GM20431 (cell line): ENCODE results near the gene ZNF770.

Experiments
- in situ Hi-C: fragments of 300-500 bp; cut with MseI, MboI; formaldehyde crosslinking; loops from one replicate; pipeline ENCODE4 v1.15.0; 2020; ENCODE audit warnings: low sequenced_read_pairs; ENCODE audit not compliant: unreplicated experiment

The ZNF770 gene, protein sequence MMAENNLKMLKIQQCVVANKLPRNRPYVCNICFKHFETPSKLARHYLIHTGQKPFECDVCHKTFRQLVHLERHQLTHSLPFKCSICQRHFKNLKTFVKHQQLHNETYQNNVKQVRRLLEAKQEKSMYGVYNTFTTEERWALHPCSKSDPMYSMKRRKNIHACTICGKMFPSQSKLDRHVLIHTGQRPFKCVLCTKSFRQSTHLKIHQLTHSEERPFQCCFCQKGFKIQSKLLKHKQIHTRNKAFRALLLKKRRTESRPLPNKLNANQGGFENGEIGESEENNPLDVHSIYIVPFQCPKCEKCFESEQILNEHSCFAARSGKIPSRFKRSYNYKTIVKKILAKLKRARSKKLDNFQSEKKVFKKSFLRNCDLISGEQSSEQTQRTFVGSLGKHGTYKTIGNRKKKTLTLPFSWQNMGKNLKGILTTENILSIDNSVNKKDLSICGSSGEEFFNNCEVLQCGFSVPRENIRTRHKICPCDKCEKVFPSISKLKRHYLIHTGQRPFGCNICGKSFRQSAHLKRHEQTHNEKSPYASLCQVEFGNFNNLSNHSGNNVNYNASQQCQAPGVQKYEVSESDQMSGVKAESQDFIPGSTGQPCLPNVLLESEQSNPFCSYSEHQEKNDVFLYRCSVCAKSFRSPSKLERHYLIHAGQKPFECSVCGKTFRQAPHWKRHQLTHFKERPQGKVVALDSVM

DNA sequence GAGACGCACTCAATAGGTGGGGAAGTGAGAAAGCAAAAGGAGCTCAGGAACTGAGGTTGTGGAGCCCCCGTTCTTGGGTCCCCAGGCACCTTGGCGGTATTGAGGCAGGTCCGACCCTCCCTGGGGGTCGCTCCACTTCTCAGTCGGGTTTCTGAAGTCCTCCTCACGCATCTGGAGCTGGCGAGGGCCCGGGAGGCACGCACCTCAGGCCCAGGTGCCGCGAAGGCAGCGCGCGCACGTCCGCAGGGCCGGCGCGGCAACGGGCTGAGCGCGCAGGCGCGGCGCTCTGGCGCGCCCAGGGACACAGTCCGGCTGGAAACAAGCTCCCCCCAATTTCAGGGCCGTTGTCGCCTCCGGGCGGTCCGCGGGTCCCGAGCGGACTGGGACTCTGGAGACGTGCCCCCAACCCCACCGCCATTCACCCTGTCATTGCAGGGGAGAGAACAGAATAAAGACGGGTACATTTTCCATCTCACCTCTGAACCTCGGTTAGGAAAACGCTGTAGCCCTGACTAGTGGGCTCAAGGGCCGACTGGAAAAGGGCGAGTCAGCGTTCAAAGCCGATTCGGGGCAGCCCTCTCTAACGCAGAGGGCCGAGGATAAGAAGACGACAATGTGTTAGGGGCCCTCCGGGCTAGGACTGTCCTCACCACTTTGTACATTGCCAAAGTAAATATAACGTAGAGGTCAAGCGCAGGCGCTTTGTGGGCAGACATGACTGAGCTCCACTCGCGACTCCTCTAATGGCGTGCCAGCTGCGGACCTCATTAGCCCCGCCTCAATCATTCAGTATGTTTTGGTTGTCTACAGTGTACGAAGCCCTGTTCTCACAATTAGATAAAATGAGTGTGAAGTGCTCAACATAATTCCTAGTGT, at the start of gene ZNF770:
ZNF770 (minus strand) TSS at position 261 of the 876 bp plus-strand sequence. CDS start 4,853 bp downstream, outside the sequence.
- in situ Hi-C loops = no loop called here

DNA sequence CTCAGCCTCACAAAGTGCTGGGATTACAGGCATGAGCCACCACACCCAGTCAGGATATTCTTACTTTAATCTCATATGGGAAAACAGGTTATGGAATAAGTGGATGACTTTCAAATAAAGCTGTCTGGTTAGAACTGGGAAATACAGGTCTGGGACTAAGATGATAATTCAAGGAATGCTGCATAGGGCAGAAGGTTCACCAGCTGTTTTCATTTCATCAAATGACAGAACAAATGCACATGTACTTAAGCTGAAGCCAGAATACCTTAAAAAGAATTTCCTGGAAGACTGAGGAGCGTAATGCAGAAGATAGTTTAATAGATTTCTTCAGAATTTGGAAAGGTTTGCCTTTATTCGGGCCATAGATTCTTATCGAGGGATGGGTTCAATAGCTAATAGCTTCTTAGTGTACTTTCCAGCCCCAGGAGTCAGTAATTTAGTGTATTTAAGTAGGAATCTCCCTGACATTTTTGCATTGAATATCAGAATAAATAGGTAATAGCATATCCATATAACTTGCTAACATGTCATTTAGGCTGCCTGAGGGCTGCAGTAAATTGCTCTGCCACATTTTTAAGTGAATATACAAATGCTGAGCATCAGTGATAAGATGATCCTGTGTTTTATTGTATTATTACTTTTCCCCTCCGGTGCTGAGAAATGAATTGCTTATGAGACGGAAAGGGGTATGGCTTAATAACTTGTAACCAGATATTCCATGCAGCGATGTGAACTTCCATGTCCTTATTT, 40.3 kb upstream of the ZNF770 start:
- in situ Hi-C loops = no loop called here

DNA sequence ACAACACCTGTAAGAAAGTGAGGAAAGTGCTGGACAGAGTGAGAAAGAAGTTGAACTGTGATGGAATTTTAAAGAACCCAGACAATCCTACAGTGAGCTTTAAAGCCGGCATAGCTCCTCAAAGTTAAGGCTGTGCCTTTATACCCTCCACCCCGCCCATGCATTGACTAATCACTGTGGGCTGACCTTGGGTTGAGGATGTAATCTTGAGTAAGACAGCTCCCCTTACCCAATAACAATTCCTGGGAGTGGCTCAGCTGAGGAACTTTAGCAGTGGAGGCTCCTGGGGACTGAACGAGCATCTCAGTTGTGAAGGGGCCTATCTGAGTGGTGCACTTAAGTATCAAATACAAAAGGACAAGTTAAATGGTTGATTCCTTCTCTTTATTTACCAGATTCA, 35.7 kb upstream of the ZNF770 start:
- in situ Hi-C loops = no loop called here

DNA sequence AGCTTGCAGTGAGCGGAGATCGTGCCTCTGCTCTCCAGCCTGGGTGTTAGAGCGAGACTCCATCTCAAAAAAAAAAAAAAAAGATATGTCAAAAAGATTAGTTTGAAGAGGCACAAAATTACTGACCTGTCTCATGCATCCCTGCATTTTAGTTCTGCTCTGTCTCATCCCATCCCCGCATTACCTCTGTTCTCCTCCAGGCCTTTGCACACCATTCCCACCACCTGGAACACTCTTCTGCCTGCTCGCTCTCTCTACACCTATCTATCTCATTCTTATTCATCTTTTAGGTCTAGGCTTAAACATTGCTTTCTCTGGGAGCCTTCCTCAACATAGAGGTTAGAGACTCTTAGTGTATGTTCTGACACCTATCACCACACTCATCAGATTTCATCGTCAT, 32.9 kb upstream of the ZNF770 start:
- in situ Hi-C loops = no loop called here

DNA sequence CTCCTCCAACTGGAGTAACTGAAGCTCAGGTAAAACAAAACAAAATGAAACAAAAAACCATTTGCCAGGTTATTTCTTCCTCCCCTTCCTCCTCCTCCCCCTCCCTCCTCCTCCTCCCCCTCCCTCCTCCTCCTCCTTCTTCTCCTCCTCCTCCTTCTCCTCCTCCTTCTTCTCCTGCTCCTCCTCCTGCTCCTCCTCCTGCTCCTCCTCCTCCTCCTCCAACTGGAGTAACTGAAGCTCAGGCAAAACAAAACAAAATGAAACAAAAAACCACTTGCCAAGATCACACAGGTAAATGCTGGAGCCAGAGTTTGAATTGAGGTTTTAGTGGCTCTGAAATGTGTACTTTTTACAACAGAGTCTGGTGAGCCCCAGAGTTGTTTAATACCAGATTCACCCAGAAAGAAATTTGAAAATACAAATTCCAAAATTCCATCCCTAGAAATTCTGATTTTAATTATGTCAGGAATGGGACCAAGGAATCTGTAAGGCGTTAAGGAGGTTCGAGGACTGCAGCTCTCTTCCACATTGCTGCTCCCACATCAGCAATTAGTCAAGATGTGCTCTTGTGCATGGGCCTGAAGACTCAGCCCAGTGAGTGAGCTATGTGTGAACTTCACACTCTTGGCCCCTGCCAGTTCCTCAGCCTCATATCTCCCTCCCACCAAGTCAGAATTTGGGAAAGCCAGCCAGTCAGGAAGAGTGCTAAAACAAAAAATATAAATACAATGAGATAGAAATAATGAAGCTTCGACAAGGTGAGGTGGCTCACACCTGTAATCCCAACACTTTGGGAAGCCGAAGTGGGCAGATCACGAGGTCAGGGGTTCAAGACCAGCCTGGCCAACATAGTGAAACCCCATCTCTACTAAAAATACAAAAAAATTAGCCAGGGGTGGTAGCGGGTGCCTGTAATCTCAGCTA, 31.6 kb upstream of the ZNF770 start:
- in situ Hi-C loops = no loop called here

DNA sequence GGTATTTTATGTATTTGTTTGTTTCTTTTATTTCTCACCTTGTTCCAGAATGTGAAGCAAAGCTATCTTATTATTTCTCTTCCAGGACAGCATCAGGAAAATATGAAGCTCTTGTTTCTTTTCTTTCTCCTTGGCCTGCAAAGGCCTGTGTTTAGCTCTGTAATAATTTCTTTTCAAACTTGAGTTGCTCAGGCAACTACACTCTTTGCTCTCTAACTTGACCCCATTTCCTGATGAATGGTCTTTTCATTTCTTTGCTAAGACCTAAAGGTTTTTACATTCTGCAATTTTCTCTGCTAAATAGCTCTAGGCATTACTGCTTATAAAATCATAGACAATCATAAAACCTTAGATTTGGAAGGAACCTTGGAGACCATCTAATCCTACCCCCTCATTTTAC, 26.2 kb upstream of the ZNF770 start:
- in situ Hi-C loops = no loop called here

DNA sequence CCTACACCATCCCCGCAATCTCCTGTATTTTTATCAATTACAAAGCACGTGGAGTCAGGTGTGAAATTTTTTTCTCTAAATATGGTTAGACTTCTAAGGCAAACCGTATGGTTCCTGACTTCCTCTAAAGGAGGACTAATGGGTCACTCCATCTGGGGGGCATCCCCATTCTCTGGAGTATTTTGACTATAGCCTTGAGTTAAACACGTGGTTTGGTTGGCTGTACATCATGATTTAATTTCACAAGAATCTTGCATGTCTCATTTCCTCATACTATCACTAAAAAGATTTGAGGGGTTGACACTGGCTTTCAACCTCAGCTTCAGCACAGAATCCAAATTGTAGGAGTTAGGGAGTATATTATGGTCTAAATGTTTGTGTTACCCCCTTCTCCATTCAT, 25.3 kb upstream of the ZNF770 start:
- in situ Hi-C loops = no loop called here

DNA sequence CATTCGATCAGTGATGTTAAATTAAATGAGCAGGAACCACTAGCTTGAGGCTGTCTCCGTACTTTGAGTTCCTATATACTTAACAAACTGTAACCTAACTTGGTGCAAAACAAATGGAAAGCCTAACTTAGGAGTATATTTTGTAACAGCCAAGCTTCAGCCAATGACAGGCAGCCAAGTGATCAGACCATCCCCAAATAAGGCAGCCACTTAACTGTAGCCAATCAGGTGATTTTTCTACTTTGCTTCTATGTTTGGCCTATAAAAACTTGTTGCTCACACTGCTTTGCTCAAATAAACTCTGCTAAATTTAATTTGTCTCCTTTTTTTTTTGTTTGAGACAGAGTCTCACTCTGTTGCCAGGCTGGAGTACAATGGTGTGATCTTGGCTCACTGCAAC, 19.3 kb upstream of the ZNF770 start:
- in situ Hi-C loops = no loop called here

DNA sequence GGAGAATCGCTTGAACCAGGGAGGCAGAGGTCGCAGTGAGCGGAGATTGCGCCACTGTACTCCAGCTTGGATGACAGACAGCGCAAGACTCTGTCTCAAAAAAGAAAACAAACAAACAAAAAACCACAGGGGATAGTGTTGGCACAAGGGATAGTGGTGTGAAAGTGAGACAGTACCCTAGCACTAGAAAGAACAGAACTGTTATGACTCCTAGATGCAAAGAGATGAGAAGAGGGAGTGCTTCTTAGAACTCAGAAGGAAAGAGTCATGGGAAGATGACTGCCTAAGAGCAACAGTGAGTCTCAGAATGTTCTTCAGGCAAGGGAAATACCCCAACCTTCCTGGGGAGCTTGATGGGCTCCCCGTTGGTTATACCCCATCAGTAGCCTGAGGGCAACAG, 17.8 kb upstream of the ZNF770 start:
- in situ Hi-C loops = no loop called here

DNA sequence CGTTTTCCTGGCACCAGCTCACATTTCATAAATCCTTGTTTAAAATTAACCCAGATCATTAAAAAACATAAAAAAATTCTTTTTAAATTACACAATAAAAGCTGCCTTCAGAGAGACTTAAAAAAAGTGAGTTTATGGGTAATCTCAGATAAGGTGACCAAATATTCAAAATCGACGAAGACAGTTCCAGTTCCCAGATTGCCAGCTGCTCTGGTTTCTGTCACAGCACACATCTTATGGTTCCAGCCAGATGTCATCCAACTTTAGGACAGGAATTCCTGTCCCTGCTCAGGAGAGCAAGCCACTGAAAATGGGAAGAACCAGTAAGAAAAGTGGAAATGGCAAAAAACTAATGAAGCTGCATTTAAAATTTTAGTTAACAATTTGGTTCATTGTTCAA, 15.8 kb upstream of the ZNF770 start:
- in situ Hi-C loops = no loop called here

DNA sequence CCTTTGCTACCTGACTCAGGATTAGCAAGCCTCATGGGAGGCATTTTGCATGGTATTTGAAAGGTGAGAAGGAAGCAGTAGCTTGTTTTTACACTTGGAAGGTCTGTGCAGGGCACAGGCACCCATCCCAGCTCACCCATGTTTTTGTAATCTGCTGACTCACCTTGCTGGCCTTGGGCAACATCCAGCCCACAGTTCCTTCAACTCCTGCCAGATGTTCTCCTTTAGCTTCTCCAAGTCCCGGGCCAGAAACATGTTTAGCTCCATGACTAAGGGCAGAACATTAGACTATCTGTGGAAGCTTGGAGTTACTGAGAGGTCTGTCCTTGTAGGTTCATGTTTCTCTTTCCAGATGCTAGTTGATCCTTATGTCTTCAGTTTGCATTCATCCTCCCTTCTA, 12.4 kb upstream of the ZNF770 start:
- in situ Hi-C loops = no loop called here

DNA sequence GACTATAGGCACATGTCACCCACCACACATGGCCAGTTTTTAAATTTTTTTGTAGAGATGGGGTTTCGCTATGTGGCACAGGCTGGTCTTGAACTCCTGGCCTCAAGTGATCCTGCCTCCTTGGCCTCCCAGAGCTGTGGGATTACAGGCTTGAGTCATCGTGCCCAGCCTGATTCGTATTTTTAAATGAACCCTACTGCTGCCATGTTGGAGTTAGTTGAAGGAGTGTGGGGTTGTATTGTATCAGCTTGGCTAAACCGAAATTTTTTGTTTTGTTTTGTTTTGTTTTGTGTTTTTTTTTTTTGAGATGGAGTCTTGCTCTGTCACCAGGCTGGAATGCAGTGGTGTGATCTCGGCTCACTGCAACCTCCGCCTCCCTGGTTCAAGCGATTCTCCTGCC, 11.8 kb upstream of the ZNF770 start:
- in situ Hi-C loops = no loop called here

DNA sequence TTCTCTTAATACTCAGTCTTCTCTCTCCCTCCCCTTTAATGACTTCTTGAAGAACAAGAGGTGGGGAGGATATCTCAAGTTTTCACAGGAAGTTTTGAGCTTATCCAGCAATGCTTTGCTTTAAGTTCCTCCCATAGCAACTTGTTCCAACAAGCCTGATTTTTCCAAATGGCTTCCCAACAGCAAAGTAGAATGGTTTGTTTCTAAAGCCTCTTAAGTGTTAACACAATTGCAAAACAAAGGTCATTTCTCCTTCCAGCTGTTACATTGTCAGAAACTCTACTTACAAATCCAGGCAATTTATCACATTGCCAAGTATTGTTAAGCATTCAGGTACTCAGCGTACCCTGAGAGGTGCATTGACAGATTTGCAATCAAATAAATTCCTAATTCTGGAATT, 6.8 kb upstream of the ZNF770 start:
- in situ Hi-C loops = no loop called here

DNA sequence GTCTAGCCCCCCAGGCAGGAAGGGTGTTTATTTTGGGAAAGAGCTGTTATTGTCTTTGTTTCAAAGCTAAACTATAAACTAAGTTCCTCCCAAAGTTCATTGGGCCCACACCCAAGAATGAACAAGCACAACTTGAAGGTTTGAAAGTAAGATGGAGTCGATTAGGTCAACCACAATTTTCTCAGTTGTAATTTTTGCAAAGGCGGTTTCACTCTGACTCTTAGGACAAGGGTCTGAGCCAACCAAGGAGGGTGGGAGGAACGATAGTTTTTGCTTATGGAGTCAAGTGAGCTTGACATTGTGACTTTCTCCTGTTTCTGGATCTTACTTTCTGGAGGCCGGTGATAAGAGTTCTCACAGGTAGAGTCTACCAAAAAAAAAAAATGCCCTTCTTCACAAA, 5.8 kb upstream of the ZNF770 start:
- in situ Hi-C loops = no loop called here

DNA sequence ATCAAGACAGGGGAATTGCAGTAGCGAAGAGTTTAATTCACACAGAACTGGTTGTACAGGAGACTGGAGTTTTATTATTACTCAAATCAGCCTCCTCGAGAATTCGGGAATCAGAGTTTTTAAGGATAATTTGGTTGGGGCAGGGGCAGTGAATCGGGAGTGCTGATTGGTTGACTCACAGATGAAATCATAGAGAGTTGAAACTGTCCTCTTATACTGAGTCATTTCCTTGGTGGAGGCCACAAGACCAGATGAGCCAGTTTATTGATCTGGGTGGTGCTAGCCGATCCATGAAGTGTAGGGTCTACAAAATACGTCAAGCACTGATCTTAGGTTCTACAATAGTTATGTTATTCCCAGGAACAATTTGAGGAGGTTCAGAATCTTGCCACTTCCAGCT, 5.3 kb upstream of the ZNF770 start:
- in situ Hi-C loops = no loop called here

DNA sequence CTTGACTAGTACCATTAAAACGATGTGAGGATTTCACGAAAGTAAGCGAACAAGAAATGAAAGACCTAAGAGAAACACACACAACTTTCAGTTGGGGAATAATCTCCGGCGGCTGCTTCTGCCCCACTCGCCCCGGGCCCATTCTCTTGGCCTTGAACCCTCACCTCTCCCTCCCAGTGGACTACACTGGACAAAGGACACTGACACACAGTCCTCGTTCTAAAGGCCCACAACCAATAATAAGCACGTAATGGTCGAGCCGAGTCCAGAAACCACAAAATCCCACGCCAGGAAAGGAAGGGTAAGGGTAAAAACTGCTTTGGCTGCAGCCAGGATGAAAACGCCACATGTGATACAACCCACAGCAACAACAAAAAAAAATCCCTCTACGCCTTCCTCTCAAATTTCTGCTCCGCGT, 469 bp downstream of the ZNF770 start:
- in situ Hi-C loops = no loop called here

DNA sequence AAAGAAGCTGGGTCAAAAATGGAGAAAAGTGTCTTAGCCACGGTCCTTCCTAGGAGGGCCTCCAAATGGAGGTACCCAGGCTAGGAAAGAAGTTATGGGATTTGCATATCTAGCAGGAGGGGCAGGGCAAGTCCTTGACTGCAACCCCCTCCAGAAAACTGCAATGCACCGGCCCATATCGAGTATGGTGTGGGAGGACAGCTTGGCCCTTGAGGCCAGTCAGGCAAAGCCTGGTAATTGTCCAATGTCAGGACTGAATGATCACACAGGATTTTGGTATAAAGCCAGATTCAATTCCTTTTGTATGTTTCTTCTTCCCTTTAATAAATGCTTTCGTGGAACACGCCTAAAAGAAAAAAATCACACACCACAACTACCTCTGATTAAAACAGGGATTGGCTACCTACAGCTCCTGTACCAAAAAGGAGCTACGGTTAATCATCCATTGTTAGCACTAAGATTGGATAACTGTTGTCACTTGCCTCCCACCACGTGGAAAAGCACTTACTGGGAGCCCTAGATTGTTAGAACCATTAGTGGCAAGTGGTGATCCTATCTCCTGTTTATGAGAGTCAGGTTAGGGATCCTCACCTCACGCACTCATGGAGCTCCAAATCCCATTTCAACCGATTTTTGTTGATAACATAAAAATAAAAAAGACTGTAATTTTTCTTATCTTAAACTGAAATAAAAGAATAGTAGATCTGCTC, 1.2 kb downstream of the ZNF770 start:
- in situ Hi-C loops = no loop called here

DNA sequence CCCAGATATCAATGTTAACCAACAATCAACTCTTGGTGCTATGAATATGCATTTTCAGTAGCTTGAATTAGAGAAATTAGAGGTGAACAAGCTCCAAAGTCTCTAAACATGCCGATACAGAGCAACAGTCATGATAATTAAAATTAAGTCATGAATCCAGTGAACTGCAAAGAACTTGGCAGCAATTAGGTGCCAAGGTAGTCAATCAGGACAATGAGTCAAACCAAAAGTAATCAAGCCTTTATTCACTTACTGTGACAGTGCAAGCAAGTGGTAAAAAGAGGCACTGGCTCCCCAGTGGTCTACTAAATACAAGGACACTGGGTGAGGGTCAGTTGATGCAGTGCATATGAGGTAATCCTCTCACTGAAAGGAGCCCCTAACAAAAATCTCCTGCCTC, 1.8 kb downstream of the ZNF770 start:
- in situ Hi-C loops = no loop called here
